SK-N-SH (cell line): ENCODE results near the gene KLHL7. TPM values are rescaled to one million over a fixed set of nuclear protein-coding genes. Genes with fewer than 3 reads are reported as not detected.

Source experiments
- CTCF ChIA-PET: fragments of 300-600, 350-600 bp; formaldehyde crosslinking; extraction: SDS; loops from one replicate; lab custom pipeline; 2021; lab: Yijun Ruan, JAX
- POLR2A ChIA-PET: fragments of 350-600 bp; sonication (Branson Sonifier 250); formaldehyde crosslinking; extraction: SDS; loops from one replicate; lab custom pipeline; 2020; ENCODE audit warnings: antibody characterized with exemption, inconsistent platforms; lab: Yijun Ruan, JAX
- DNase-seq: peaks from one replicate; pipeline ENCODE4 v3.0.0; 2012
- H2AFZ ChIP-seq: fragments of 200-600 bp; sonication (generic); 2 replicates; pipeline ENCODE4 v1.8.1; 2016; ENCODE audit warnings: antibody characterized with exemption, mild to moderate bottlenecking, low read depth
- H3F3A ChIP-seq: fragments of 200-600 bp; sonication (generic); replicated peaks from 2 replicates; pipeline ENCODE3; 2016; ENCODE audit warnings: antibody characterized with exemption, mild to moderate bottlenecking; ENCODE audit not compliant: insufficient read depth
- H3K27ac ChIP-seq, 2 experiments: fragments of 200-500 bp in 1 of 2; fragments of 200-600 bp in 1 of 2; sonication (Bioruptor generic) in 1 of 2; sonication (generic), shearing (Covaris generic) in 1 of 2; 2 replicates each; pipeline versions ENCODE4 v1.5.1 to v1.6.1; 2014 to 2016; ENCODE audit warnings: low read depth in 2 of 2, inconsistent platforms in 1 of 2, low read length in 1 of 2, mild to moderate bottlenecking in 1 of 2, mixed read lengths in 1 of 2
- H3K27me3 ChIP-seq: fragments of 200-600 bp; sonication (generic), shearing (Covaris generic); 2 replicates; pipeline ENCODE4 v1.6.1; 2016; ENCODE audit warnings: mixed run types; ENCODE audit not compliant: insufficient read depth
- H3K36me3 ChIP-seq, 2 experiments: fragments of 200-500 bp in 1 of 2; fragments of 200-600 bp in 1 of 2; sonication (Bioruptor generic) in 1 of 2; sonication (generic) in 1 of 2; replicated peaks in 1 of 2; 2 replicates each; pipeline versions ENCODE3 to v1.5.1; 2014 to 2016; ENCODE audit warnings: low read length in 1 of 2, mild to moderate bottlenecking in 1 of 2; ENCODE audit not compliant: insufficient read depth in 2 of 2, control insufficient read depth in 1 of 2
- H3K4me1 ChIP-seq, 2 experiments: fragments of 200-500 bp in 1 of 2; fragments of 200-600 bp in 1 of 2; sonication (Bioruptor generic) in 1 of 2; sonication (generic), shearing (Covaris generic) in 1 of 2; 2 replicates each; pipeline versions ENCODE4 v1.5.1 to v1.6.1; 2014 to 2016; ENCODE audit warnings: low read depth in 1 of 2, low read length in 1 of 2, mixed run types in 1 of 2; ENCODE audit not compliant: insufficient read depth in 2 of 2, control insufficient read depth in 1 of 2
- H3K4me2 ChIP-seq: fragments of 200-600 bp; sonication (generic), shearing (Covaris generic); 2 replicates; pipeline ENCODE4 v1.6.1; 2017; ENCODE audit warnings: mixed run types
- H3K4me3 ChIP-seq, 2 experiments: fragments of 200-500 bp in 1 of 2; fragments of 200-600 bp in 1 of 2; sonication (Bioruptor generic) in 1 of 2; sonication (generic), shearing (Covaris generic) in 1 of 2; 2 replicates each; pipeline versions ENCODE4 v1.5.1 to v1.8.1; 2014 to 2016; ENCODE audit warnings: low read depth in 2 of 2, inconsistent platforms in 1 of 2, low read length in 1 of 2, mild to moderate bottlenecking in 1 of 2, mixed read lengths in 1 of 2, moderate library complexity in 1 of 2
- H3K79me2 ChIP-seq: fragments of 200-600 bp; sonication (generic); 2 replicates; pipeline ENCODE4 v1.8.1; 2017; ENCODE audit warnings: mild to moderate bottlenecking; ENCODE audit not compliant: insufficient read depth
- H3K9ac ChIP-seq: fragments of 200-600 bp; sonication (generic); 2 replicates; pipeline ENCODE4 v1.6.1; 2017; ENCODE audit warnings: mixed run types
- H3K9me2 ChIP-seq: fragments of 200-600 bp; sonication (generic); 2 replicates; pipeline ENCODE4 v1.6.1; 2017; ENCODE audit warnings: mixed run types
- H3K9me3 ChIP-seq: fragments of 200-600 bp; sonication (generic); 2 replicates; pipeline ENCODE4 v1.6.1; 2017; ENCODE audit warnings: mixed run types, mild to moderate bottlenecking, moderate library complexity
- H4K20me1 ChIP-seq: fragments of 200-600 bp; sonication (generic); 2 replicates; pipeline ENCODE4 v1.6.1; 2017; ENCODE audit warnings: mild to moderate bottlenecking, mixed run types; ENCODE audit not compliant: insufficient read depth
- CHD2 ChIP-seq: fragments of 150-350 bp; IDR thresholded peaks from 2 replicates; pipeline ENCODE4 v1.6.1; 2018; ENCODE audit warnings: low read length; ENCODE audit not compliant: partially characterized antibody
- ELF1 ChIP-seq: IDR thresholded peaks from 2 replicates; pipeline ENCODE4 v1.4.0; 2012
- FOSL2 ChIP-seq: IDR thresholded peaks from 2 replicates; pipeline ENCODE4 v1.4.0; 2012; ENCODE audit warnings: low read depth, mild to moderate bottlenecking, moderate library complexity, borderline replicate concordance
- FOXJ3 ChIP-seq: sonication (generic); formaldehyde crosslinking; IDR thresholded peaks from 2 replicates; pipeline ENCODE4 v1.5.1; 2020; ENCODE audit warnings: mild to moderate bottlenecking, missing genetic modification reagents
- FOXM1 ChIP-seq: IDR thresholded peaks from 2 replicates; pipeline ENCODE4 v1.4.0; 2012; ENCODE audit warnings: low read depth, mild to moderate bottlenecking
- GATA2 ChIP-seq: sonication (generic); formaldehyde crosslinking; IDR thresholded peaks from 2 replicates; pipeline ENCODE4 v1.5.0; 2020; ENCODE audit warnings: mild to moderate bottlenecking, missing genetic modification reagents
- IRF3 ChIP-seq: fragments of 150-350 bp; IDR thresholded peaks from 2 replicates; pipeline ENCODE4 v1.6.1; 2016; ENCODE audit warnings: mild to moderate bottlenecking, low read depth, low read length
- MXI1 ChIP-seq: IDR thresholded peaks from 2 replicates; pipeline ENCODE4 v1.6.1; 2012; ENCODE audit warnings: mild to moderate bottlenecking, low read depth, low read length, improper control_type of control experiment
- NFIC ChIP-seq: IDR thresholded peaks from 2 replicates; pipeline ENCODE4 v1.4.0; 2012; ENCODE audit warnings: borderline replicate concordance
- PBX3 ChIP-seq: IDR thresholded peaks from 2 replicates; pipeline ENCODE4; 2012
- POLR2AphosphoS5 ChIP-seq: IDR thresholded peaks from 2 replicates; pipeline ENCODE4 v1.6.1; 2012; ENCODE audit warnings: low read depth, low read length
- RAD21 ChIP-seq: IDR thresholded peaks from 2 replicates; pipeline ENCODE4 v1.6.1; 2012; ENCODE audit warnings: mild to moderate bottlenecking, low read length
- RCOR1 ChIP-seq: fragments of 150-350 bp; IDR thresholded peaks from 2 replicates; pipeline ENCODE4 v1.6.1; 2017; ENCODE audit warnings: antibody characterized with exemption, low read length
- RXRA ChIP-seq: IDR thresholded peaks from 2 replicates; pipeline ENCODE4 v1.4.0; 2012; ENCODE audit warnings: low read depth, mild to moderate bottlenecking, borderline replicate concordance
- SMC3 ChIP-seq: IDR thresholded peaks from 2 replicates; pipeline ENCODE4 v1.6.1; 2012; ENCODE audit warnings: low read depth, low read length, improper control_type of control experiment
- TAF1 ChIP-seq: IDR thresholded peaks from 2 replicates; pipeline ENCODE4 v1.6.1; 2012; ENCODE audit warnings: low read depth, mild to moderate bottlenecking, low read length, moderate library complexity, borderline replicate concordance
- USF1 ChIP-seq: IDR thresholded peaks from 2 replicates; pipeline ENCODE4 v1.4.0; 2012; ENCODE audit warnings: low read depth, borderline replicate concordance
- USF2 ChIP-seq: fragments of 150-350 bp; IDR thresholded peaks from 2 replicates; pipeline ENCODE4 v1.6.1; 2017; ENCODE audit warnings: antibody characterized with exemption, low read length, low read depth, borderline replicate concordance
- ZBTB33 ChIP-seq: IDR thresholded peaks from 2 replicates; pipeline ENCODE4 v1.4.0; 2012; ENCODE audit warnings: low read depth, borderline replicate concordance
- WGBS: methylation state at CpG from one replicate; pipeline ENCODE4 v1.1.6; 2017; ENCODE audit warnings: low lambda C conversion rate; 5-methylcytosine and 5-hydroxymethylcytosine counted together
- polyA plus RNA-seq, 3 experiments: library from polyadenylated mRNA; depleted of rRNA; stranded (reverse); fragments of >200 nt; gene quantifications; 2 replicates each; pipeline ENCODE4 v1.2.3, GENCODE V29; 2012

The KLHL7 gene
- polyA plus RNA-seq, 1 of the 3 experiments (the other 2 are of a cell fraction), result 30.8 TPM

GRCh38 chr7:23105086-23105643, 420 bp upstream of the KLHL7 start:
- H3K27me3 ChIP-seq, result no peaks in the 10 kb centered on the region
- no peak for DNase-seq
- peaks cover 0 to 4% of the 10 kb centered on the region in 2 experiments for H3K36me3 ChIP-seq
- peak overlapping the region; percentile 96 for H2AFZ ChIP-seq
- peaks cover 41% of the 10 kb centered on the region for H3K79me2 ChIP-seq
- WGBS, result 1% methylated on average over 19 of the region's 19 CpGs
- H3K4me3 ChIP-seq, result peak overlapping the region; percentile 100
- peaks cover 8% of the 10 kb centered on the region for H3F3A ChIP-seq
- H3K9ac ChIP-seq, result peak overlapping the region; percentile 90
- CTCF ChIA-PET, result interaction anchor here (1.3 to 3.4 kb wide), 7 partner anchors 11 to 157 kb away, joined by 3 to 19 read pairs (median 5); no protein-coding TSS in a partner anchor
- TF ChIP-seq GATA2, result no peak
- TF ChIP-seq MXI1, result 0 out of 2 replicates have a peak, but pooled peaks have one; percentile 98
- POLR2A ChIA-PET, result interaction anchor here (0.6 to 2.1 kb wide), 3 partner anchors 76 to 110 kb away, joined by 3 to 17 read pairs (median 3); no protein-coding TSS in a partner anchor
- H3K4me2 ChIP-seq, result peak overlapping the region; percentile 92
- no peaks in the 10 kb centered on the region for H3K9me2 ChIP-seq
- peaks cover 7% of the 10 kb centered on the region; the same call in 1 of the 2 replicates for H4K20me1 ChIP-seq
- H3K27ac ChIP-seq, result peak overlapping the region; percentile 67 to 90; a peak in 2 of 4 replicates
- H3K9me3 ChIP-seq, result no peaks in the 10 kb centered on the region
- H3K4me1 ChIP-seq, result peaks cover 0 to 20% of the 10 kb centered on the region in 2 experiments; a peak in 2 of 4 replicates

GRCh38 chr7:23106057-23106822, 655 bp downstream of the KLHL7 start:
- peak overlapping the region; percentile 90 to 96 for H3K27ac ChIP-seq
- H4K20me1 ChIP-seq, result peaks cover 7% of the 10 kb centered on the region; the same call in 1 of the 2 replicates
- H3K9me3 ChIP-seq, result no peaks in the 10 kb centered on the region
- H3K79me2 ChIP-seq, result peaks cover 50% of the 10 kb centered on the region
- H3K4me2 ChIP-seq, result peak overlapping the region; percentile 92
- ChIA-PET POLR2A (interaction anchor here (0.6 to 2.1 kb wide), 9 partner anchors 9 to 369 kb away, joined by 3 to 17 read pairs (median 4); no protein-coding TSS in a partner anchor), CTCF (interaction anchor here (0.7 to 3.4 kb wide), 17 partner anchors 10 to 1023 kb away, joined by 3 to 19 read pairs (median 4); no protein-coding TSS in a partner anchor)
- H2AFZ ChIP-seq, result peak overlapping the region; percentile 96
- no peaks in the 10 kb centered on the region for H3K27me3 ChIP-seq
- DNase-seq, result peak; percentile 74
- peaks cover 0 to 4% of the 10 kb centered on the region in 2 experiments for H3K36me3 ChIP-seq
- WGBS, result 2% methylated on average over 38 of the region's 46 CpGs
- peaks cover 0 to 20% of the 10 kb centered on the region in 2 experiments; a peak in 2 of 4 replicates for H3K4me1 ChIP-seq
- H3K9ac ChIP-seq, result peak overlapping the region; percentile 90
- H3K4me3 ChIP-seq, result peak overlapping the region; percentile 100
- no peaks in the 10 kb centered on the region for H3K9me2 ChIP-seq
- peaks cover 8% of the 10 kb centered on the region for H3F3A ChIP-seq
- TF ChIP-seq GATA2, result no peak
- TF ChIP-seq USF2, result no peak
- TF ChIP-seq RXRA, result no peak
- no peak for TF ChIP-seq PBX3
- no peak for TF ChIP-seq RCOR1
- no peak for TF ChIP-seq TAF1
- TF ChIP-seq POLR2AphosphoS5, result no peak
- TF ChIP-seq NFIC, result no peak
- 0 out of 2 replicates have a peak, but pooled peaks have one; percentile 2 for TF ChIP-seq SMC3
- TF ChIP-seq RAD21, result no peak
- peak; percentile 53 for TF ChIP-seq CHD2
- TF ChIP-seq FOXM1, result no peak
- TF ChIP-seq USF1, result no peak
- no peak for TF ChIP-seq FOSL2
- no peak for TF ChIP-seq ELF1
- no peak for TF ChIP-seq FOXJ3
- no peak for TF ChIP-seq ZBTB33
- peak; percentile 22; the same call in 1 of the 2 replicates for TF ChIP-seq MXI1
- TF ChIP-seq IRF3, result no peak
